Upper lobe of right lung (tissue), 1 donor: ENCODE measurements around the gene CFI. TPM values are rescaled to one million over a fixed set of nuclear protein-coding genes. Genes with fewer than 3 reads are reported as not detected.

Source experiments
- ATAC-seq: fragments of 200-7000 bp; cut with Tn5 transposase; one replicate; pipeline ENCODE4 v1.9.1; 2020; ENCODE audit warnings: mild to moderate bottlenecking, moderate library complexity
- DNase-seq: peaks from one replicate; pipeline ENCODE4 v3.0.0-alpha.2; 2020
- H3K27ac ChIP-seq: fragments of 200-600 bp; one replicate; pipeline ENCODE4 v1.8.0; 2022
- H3K27me3 ChIP-seq: fragments of 200-600 bp; one replicate; pipeline ENCODE4 v1.8.0; 2022; ENCODE audit warnings: mild to moderate bottlenecking
- H3K36me3 ChIP-seq: fragments of 200-600 bp; one replicate; pipeline ENCODE4 v1.8.0; 2022
- H3K4me1 ChIP-seq: fragments of 200-600 bp; one replicate; pipeline ENCODE4 v1.8.0; 2022
- H3K4me3 ChIP-seq: fragments of 200-600 bp; one replicate; pipeline ENCODE4 v1.8.0; 2022; ENCODE audit warnings: mild to moderate bottlenecking
- H3K9me3 ChIP-seq: fragments of 200-600 bp; one replicate; pipeline ENCODE4 v1.8.0; 2022
- CTCF ChIP-seq: fragments of 200-600 bp; IDR thresholded peaks from one replicate; pipeline ENCODE4 v1.8.0; 2022; ENCODE audit warnings: antibody characterized with exemption
- intact Hi-C: fragments of 100-400 bp; cut with DNase I; formaldehyde crosslinking; loops from one replicate; pipeline ENCODE4 v1.11.0; 2022
- total RNA-seq: library from RNA; stranded (reverse); fragmentation: NEBNext Ultra II Directional; extraction: Animal tissue kit (Norgen Biotek cat#: 25700); gene quantifications from one replicate; pipeline ENCODE4 v1.2.1, GENCODE V29; 2021
- donor health status: DM: no; HTN: yes; CAD: no; lungs with severe emphysema.

The CFI gene
- total RNA-seq, 1 donor from 2014 or later: 61.0 TPM

- intact Hi-C loops: no loop called here
- H3K36me3 ChIP-seq: no peaks in the 10 kb centered on the region
- no peak overlapping the region for H3K27ac ChIP-seq
- H3K4me1 ChIP-seq: no peaks in the 10 kb centered on the region
- H3K9me3 ChIP-seq: no peaks in the 10 kb centered on the region
- ATAC-seq (no peak), DNase-seq (no peak)
- no peaks in the 10 kb centered on the region for H3K27me3 ChIP-seq
- TF ChIP-seq CTCF: no peak
- H3K4me3 ChIP-seq: no peak overlapping the region
Observed at GRCh38 chr4:109836985-109837384, 35.2 kb upstream of the CFI start.

- intact Hi-C loops: no loop called here
- no peak for TF ChIP-seq CTCF
- H3K4me1 ChIP-seq: no peaks in the 10 kb centered on the region
- no peak overlapping the region for H3K4me3 ChIP-seq
- ATAC-seq (no peak), DNase-seq (no peak)
- H3K27me3 ChIP-seq: no peaks in the 10 kb centered on the region
- H3K36me3 ChIP-seq: no peaks in the 10 kb centered on the region
- H3K27ac ChIP-seq: no peak overlapping the region
- no peaks in the 10 kb centered on the region for H3K9me3 ChIP-seq
Observed at GRCh38 chr4:109833756-109834155, 32.0 kb upstream of the CFI start.

- Histone ChIP-seq H3K27ac (no peak within 1 kb of the TSS), H3K4me3 (no peak within 1 kb of the TSS), H3K9me3 (no peaks in the 10 kb centered on the region), H3K36me3 (peaks cover 24% of the 10 kb centered on the region), H3K27me3 (no peaks in the 10 kb centered on the region), H3K4me1 (no peaks in the 10 kb centered on the region)
- no peak for TF ChIP-seq CTCF
- DNase-seq: no peak
- intact Hi-C loops: no loop called here
- ATAC-seq: no peak
Observed at GRCh38 chr4:109827672-109828071, 25.9 kb upstream of the CFI start, which contains the start of gene RRH. Gene RRH, plus strand, starts transcription at chr4:109827972. Its CDS starts 56 bp downstream, at chr4:109828028.

- intact Hi-C loops: no loop called here
- H3K36me3 ChIP-seq: peaks cover 33% of the 10 kb centered on the region
- peak; percentile 60 for TF ChIP-seq CTCF
Observed at GRCh38 chr4:109826719-109827118, 24.9 kb upstream of the CFI start.

GRCh38 chr4:109821185-109821584, 19.4 kb upstream of the CFI start:
- DNase-seq: no peak
- Histone ChIP-seq H3K4me1 (peaks cover 7% of the 10 kb centered on the region), H3K27ac (no peak overlapping the region), H3K36me3 (peaks cover 76% of the 10 kb centered on the region), H3K9me3 (no peaks in the 10 kb centered on the region), H3K27me3 (no peaks in the 10 kb centered on the region), H3K4me3 (no peak overlapping the region)
- ATAC-seq: no peak
- TF ChIP-seq CTCF: no peak
- intact Hi-C loops: no loop called here

More at GRCh38 chr4:109826719-109827118, 24.9 kb upstream of the CFI start:
- Histone ChIP-seq H3K4me1 (no peaks in the 10 kb centered on the region), H3K27me3 (no peaks in the 10 kb centered on the region), H3K9me3 (no peaks in the 10 kb centered on the region), H3K27ac (no peak overlapping the region), H3K4me3 (no peak overlapping the region)
- ATAC-seq (peak; percentile 26), DNase-seq (no peak)

GRCh38 chr4:109820563-109820962, 18.8 kb upstream of the CFI start:
- peaks cover 76% of the 10 kb centered on the region for H3K36me3 ChIP-seq
- intact Hi-C loops: no loop called here

More at GRCh38 chr4:109820563-109820962, 18.8 kb upstream of the CFI start:
- no peaks in the 10 kb centered on the region for H3K27me3 ChIP-seq
- ATAC-seq: no peak
- H3K4me1 ChIP-seq: peaks cover 8% of the 10 kb centered on the region
- DNase-seq: no peak
- no peaks in the 10 kb centered on the region for H3K9me3 ChIP-seq
- TF ChIP-seq CTCF: no peak
- H3K4me3 ChIP-seq: no peak overlapping the region
- no peak overlapping the region for H3K27ac ChIP-seq
